Stimulated activated CD8-positive, alpha-beta memory T cell treated with anti-CD3 and anti-CD28 coated beads, Interleukin-15, amount 100 ng/mL, for 1 hour (primary cell): ENCODE measurements around the gene VEGFA.

Experiments used
- DNase-seq: peaks from one replicate; pipeline ENCODE4 v3.0.0-alpha.2; 2020; ENCODE audit warnings: low read depth

Gene VEGFA

DNA sequence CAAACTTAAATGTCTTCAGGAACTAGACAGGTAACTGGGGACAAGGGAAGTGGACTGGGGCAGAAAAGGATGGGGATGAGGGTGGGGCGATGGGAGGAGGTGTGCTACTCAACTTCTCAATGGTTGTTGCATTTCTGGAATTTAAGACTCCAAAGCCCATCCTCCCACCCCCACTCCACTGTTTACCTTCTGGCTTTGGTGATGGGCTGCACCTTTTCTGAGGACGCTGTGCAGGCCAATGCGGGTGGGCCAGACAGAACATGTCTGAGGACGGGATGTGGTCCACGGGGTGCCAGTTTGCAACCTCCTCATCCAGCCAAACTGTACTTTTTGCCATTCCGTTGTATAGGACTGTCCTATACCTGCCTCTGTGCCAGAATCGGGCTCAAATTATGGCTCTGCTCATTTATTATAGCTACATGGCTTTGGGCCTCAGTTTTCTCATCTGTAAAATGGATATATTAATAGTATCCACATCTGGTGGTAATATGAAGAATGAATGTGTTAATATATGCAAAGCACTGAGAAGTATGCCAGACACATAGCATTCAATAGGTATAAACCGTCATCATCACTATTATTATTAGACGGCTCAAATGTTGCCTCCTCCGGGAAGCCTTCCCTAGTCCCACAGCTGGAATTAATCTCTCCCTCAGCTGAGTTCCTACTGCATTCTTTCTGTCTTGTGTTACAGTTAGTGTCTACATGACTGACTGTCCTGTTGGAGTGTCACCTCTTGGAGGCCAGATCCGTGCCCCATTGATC lies 31.0 kb upstream of the VEGFA start:
- DNase-seq, result no peak

DNA sequence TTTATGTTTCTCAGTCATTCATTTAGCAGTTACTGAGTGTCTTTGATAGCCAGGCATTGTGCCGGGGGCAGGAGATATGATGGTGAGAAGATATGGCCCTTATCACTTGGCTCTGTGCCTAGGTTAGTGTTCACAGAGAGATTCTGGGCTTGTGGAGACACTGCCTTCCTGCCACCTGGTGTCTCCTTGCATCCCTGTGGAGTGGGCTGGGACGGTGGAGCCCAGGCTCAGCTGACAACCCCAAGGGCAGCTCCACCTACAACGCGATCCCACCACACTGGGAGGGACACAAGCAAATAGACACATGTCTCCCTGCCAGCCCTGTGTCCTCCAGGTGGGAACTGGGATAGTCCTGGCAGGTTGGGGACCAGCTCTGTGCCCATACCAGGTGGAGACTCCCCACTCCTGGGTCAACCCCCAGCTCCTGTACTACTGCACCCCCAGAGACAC lies 30.3 kb upstream of the VEGFA start:
- no peak for DNase-seq

DNA sequence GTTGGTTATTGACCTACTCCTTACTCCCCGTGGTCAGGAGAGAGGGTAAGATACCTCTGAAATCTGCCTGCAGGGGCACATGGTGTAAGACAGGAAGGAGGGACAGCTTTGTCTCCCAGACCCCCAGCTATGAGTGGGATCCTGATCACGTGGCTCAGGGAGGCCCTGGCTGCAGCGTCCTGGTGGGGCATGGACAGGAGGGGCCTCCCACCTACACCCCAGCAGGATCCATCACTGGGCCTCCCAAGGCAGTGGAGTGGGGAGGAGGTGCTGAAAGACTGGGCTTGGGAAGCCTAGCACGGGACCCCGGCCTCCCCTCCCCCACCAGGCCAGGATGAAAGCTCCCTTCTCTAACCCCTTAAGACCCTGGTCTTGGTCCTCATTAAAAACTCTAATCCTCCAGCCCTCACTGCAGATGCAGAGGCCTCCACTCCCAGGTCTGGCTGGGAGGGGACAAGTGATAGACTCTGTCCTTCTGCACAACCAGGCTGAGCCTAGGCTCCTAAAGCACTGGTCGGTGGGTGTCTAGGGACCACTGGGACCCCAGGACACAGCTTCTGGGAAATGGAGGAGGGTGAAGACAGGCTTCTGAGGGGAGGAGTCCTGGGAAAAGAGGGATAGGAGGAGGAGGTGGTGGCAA lies 29.6 kb upstream of the VEGFA start:
- no peak for DNase-seq

DNA sequence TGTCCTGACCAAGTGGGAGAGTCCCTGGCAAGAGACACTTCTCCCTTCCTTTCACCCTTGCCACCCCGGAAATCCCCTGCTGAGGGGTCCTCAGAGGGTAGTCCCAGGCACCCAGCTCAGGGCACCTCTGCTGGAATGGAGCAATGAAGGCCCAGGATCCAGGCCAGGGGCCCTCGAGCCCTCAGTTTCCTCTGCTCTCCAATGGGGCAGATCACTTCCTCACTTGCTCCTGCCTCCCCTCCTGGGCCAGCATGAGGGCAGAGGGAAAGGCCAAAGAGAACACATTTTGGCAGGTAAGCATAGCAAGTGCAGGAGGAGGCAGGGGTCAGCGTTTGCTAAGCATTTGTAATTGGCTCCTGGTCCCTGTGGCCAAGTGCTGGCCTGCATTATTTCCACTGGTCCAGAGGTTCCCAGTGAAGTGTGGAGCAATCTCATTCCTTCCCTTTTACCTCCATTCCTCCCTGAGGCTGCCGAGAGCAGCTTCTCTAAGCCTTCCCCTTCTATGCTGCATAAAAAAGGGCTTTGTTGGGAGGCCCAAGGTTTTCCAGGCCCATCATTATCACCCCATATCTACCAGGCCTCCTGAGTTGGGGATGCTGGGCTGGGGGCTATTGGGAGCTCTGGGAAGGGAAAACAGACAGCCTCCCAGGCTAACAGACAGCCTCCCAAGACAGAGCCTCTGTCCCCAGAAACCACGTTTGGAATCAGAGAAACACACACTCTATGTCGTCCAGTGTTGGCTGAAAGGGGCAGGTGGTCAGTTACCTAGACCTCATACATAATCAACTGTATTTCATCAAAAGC lies 28.8 kb upstream of the VEGFA start:
- no peak for DNase-seq

DNA sequence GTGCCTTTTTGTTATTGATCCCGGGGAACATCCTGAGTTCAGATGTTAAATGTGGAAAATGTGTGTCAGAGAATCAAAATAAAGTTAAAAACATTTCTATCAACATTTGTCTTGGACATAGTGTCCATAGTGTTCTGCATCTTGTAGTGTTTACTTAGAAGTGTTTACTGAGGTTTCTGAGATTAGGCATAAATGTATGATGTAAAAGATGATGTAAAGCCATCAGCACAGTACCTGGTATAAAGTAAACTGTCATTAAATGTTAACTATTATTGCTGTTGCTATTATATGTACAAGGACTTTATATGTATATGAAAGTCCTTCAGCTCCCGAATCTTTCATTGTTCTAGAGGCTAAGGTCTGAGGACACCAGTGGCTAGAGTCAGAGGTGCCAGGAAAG lies 28.2 kb upstream of the VEGFA start:
- DNase-seq, result no peak

DNA sequence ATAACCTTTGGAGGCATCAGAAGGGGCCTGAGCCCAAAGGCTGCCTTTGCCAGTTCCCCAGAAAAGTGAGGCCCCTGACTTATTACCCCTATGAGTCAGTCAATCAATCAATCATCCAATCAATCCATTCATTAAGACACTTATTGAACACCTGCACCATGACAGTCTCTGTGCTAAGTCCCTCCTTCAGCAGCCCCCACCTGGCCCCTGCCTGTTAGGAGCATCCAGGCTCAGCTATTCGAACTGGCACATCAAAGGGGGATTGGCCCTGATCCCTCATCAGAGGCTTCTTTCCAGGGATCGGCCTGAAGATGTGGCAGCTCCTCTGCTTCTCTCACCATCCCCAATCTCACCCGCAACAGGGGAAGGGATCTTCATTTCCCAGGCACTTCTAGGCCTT lies 27.7 kb upstream of the VEGFA start:
- DNase-seq, result no peak

DNA sequence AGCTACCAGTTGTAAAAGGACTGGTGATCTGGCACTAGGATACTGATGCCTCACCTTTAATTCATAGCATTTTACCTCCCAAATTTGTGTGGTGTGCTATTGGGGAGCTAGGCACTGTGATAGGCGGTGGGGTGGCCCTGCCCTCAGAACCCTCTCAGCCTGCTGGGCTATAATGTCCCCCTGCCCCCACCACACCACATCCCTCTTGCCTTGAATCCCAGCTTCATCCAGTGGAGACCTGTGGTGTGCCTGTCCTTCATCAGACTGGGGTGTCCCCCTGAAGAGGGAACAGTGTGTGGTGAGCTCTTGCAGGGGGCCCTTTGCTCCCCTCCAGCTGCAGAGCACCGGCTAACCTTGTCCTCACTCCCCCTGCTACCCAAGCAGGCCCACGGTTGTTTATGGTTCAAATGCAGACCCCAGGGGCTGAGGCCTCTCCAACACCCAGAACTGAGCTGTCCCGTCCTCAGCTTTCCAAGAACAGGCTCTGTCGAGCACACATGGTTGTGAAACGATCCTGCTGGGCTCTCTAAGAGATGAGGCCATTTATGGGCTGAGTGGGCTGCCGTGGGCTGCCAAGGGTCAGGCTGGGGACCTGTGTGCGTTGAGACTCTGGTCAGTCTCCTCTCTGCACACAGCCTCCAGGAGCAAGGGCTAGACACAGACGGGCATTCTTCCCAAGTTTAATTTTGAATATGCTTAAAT lies 26.9 kb upstream of the VEGFA start:
- DNase-seq, result no peak

DNA sequence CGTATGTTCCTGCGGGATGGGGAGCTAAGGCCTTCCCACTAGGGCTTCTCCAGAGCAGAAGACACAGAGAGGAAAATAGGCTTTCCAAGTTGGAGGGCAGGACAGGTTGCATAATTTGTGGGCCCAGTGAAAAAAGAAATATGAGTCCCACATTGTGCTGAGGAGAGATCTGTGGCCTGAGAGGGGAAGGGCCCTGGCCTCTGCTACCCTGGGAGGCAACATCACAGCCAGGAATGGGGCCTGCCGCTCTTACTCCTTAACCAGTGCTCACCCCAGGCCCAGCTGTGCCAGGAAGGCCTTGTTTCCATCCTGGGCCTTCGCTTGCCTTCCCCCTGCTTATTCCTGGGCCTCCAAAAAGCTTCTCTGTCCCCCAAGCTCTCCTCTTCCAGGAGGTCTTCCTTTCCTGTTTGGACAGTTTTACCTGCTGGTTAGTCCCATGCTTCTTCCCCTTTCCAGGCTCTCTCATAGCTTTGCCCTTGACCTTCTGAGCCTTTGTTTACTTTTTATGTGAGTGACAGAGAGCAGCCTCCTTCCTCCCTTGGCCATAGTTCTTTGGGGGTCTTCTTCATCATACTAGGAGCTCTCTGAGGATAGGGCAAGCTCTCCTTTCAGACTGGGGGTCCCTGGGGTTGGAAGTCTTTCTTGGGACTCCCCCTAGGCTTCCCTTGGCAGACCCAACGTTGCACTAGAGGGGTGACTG lies 26.2 kb upstream of the VEGFA start:
- DNase-seq, result no peak

DNA sequence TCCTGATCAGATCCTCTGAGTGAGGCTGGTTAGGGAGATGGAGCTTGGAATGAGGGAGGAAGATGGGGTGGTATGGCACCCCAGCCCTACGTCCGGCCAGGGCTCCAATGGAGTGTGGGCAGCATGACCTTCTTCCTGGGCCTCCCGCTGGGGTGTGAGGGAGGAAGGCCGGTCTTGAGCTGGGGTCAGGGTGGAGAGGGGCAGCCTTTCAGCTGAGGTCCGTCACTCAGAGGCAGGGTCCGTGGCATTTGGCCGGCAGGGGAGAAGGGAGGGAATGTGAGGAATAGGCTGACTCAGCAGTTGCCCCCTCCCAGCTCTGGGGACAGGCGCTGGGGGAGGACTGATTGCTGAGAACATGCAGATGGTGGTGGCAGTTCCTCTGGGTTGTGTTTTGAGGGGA lies 25.5 kb upstream of the VEGFA start:
- DNase-seq, result no peak

DNA sequence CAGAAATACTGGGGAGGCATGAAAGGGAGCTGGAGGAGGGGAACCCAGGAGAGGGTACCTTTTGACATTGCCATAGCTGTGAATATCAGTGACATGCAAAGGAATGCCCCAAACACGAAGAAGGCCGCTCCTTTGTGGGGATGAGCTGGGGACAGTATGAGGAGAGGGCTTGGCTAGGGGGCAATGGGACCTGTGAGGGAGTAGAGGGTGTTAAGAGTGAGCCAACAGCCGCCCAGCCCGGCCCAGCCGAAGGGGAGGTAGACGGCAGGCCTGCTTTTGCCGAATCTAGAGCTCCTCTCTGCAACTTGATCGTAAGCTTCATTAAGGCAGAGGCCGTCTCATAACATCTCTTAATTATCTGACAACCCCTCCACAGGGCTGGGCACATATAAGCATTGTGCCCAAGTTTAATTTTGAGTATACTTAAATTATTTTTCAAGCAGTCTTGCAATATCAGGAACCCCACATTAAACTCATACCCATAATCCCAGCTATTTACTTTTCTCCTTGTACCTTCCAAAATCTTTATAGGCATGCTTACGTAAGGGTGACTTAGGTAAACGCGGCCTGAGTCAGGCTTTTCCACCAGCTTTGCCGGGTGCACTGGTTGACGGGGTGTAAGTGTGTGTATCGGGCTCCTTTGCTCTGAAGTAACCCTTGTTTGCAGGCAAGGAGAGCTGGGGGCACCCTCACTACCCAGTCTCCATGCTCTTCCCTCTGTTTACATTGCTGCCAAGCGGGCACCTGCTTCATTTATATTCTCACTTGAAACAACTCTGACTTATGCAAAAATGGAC lies 24.9 kb upstream of the VEGFA start:
- DNase-seq, result no peak

DNA sequence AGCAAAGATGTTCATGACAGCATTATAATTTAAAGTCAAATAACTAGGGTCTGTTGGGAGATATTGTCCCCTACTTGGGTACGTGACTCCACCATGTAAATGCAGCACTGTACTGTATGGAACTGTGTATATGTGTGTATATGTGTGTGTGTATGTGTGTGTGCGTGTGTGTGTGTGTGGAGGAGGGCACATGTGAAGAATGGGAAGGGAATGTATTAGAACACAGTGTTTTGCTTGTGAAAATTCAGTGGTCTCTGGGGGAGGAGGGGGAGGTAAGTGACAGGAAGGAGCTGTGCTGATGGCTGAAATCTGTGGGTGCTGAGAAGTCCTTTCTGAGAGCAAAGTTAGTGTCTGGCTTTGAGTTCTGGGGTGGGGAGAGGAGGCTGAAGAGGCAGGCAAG lies 23.9 kb upstream of the VEGFA start:
- DNase-seq, result no peak

DNA sequence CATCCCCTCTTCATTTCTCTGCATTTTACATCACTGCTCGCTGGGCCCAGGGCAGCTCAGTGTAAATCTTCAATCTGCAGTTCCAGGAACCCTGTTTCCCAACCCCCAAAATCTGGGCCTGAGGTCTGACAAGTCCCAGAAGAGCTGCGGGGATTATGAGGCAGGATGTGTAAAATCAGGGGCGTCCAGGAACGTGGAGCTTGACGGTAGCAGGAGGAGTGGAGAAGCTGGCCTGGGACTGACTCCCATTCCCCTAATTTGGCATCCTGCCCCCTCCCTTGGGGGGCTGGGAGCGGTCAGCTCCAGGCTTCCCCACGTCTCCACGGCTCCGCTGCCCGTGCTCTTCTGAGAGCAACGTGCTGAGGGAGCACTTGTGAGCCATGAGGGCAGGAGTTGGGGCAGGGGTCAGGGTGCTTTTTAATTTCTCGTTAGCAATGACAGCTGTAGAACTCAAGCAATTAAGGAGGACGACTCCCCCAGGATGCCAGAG lies 23.4 kb upstream of the VEGFA start:
- DNase-seq, result no peak

DNA sequence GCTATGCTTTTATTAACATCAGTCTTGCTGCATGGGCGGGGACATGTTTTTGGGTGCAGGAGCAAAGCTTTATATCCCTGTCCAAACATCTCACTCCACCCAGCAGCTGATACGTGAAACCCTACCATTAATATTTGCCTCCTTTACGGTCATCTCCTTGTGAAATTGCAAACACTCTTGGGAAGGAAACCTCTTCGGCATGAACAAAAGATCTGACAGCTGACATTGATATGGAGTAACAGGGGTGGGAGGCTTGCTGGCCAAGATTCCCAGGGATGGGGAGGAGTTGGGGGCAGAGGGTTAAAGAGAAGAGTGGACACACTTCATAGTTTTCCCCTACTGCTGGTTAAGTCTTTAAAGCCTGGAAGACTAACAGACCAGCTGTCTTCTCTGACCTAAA lies 22.2 kb upstream of the VEGFA start:
- no peak for DNase-seq

DNA sequence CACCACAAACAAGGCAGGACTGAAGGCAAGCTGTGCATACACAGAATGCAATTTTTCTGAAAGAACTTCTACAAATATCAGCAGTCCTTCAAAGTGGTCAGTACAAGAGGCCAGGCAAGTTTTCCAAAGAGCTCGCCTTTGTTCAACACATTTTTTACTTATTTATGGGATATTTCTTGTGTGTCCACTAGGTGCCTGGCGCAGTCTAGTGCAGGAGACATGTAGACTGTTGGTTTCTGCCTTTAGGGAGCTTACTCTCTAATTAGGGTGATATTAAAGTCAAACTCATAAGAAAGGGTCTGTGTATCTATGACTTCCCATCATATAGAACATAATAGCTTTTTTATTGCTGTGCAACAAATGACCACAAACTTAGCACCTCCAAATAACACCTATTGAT lies 21.2 kb upstream of the VEGFA start:
- DNase-seq, result no peak

DNA sequence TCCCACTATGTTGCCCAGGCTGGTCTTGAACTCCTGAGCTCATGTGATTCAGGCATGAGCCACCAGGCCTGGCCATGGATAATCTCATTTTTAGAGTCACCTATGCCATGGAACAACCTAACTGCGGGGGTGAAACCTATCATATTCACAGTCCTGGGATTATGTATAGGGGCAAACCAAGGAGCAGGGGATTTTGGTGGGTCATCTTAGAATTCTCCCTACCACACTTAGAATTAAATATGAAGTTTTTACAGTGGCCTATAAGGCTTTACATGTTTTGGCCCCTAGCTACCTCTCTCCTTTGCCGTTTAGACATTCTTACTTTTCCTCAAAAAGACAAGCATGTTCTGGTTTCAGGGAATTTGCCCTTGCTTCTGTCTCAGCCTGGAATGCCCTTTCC lies 20.6 kb upstream of the VEGFA start:
- no peak for DNase-seq

DNA sequence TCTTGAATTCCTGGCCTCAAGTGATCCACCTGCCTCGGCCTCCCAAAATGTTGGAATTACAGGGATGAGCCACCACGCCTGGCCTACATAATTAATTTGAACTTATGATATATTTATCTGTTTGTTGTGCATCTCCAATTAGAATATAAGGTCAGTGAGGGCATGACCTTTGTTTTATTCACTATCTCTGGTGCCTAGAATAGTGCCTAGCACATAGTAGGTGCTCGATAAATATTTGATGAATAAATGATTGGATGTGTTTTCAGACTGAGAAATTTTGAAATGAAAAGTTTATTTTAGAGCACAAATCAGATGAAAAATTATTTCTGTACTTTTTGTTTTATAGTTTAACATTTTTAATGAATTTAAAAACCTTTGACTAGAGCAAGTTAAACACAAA lies 19.4 kb upstream of the VEGFA start:
- DNase-seq, result no peak

DNA sequence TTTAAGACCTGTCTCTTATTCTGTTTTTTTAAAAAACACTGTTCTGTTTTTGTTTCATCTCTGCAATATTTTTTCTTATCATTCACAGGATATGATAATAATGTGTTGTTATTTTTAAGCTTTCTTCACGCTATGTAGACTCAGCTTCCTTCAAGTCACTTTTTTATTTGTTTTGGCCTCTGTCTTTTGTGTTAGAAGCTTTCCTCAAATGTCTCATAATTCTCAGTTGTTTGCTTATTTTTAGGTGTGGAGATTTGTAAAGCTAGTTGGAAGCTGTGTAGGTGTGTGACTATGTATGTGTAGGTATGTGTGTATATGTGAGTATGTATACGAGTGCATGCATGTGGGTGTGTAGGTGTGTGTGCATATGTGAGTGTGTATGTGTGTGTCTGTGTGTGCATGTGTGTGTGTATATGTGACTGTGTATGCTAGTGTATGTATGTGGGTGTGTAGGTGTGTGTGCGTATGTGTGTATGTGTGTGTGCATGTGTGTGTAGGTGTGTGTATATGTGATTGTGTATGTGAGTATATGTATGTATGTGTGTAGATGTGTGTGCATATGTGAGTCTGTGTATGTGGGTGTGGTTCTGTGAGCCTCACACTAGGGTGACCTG lies 16.3 kb upstream of the VEGFA start:
- no peak for DNase-seq

DNA sequence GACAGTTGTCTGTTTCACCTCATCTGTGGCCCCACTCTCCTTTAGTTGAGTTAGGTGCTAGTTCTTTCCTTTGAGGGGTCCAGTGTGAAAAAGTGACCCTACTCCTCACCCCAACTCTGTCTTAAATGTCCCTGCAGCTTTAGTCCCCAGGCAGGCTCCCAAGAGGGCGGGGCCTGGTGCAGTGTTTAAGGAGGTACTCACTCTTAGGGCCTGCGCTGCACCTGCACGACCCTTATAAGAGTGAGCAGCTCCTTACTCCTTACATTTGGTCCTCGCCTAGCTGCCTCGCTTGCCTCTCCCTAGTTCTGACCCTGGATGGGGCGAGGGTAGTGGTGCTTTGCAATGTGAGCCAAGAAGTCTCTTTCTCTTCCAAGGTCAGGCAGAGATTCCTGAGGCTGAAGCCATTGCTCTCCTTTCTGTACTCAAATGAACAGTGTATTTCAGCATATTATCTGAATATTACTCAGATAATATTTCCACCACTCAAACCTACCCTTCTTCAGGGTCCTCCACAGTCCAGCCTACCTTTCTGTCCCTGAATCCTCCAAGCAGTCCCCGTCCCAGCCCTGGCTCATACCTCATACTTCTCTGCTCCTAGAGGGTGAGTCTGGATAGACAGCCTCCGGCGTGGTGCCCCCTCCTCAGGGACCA lies 11.9 kb upstream of the VEGFA start:
- DNase-seq, result no peak

DNA sequence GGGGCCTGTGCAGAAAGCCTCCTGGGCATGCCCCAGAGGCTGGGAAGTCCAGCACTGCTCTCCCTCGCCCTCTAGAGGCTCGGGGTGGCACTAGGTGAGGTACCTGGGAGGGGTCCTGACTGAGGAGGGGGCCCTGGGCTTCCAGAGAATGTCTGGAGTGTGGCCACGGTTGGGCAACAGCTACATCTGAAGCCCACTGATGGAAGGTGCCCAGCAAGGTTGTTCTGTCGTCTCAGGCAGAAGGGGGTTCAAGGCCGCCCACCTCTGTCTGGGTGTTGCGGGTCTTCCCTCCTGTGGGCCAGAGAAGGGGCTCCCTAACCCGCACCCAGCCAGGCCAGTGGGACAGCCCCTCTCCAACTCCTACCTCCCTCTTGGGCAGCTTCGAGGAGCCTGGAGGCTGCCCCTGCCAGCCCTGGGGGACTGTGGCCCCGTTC lies 11.4 kb upstream of the VEGFA start:
- no peak for DNase-seq
